ENCODE results near the gene ESYT2. TPM values are rescaled to one million over a fixed set of nuclear protein-coding genes. Genes with fewer than 3 reads are reported as not detected.

ESYT2 gene
- total RNA-seq, 4 donors from 2014 or later: 91.6 to 159 (median 100) TPM

- no peak for DNase-seq
- Histone ChIP-seq H3K4me3 (no peak overlapping the region), H3K4me1 (peaks cover 2 to 11% of the 10 kb centered on the region in 2 donors)
Measured at GRCh38 chr7:158821171-158822031, 7.9 kb downstream of the ESYT2 start.

DNA sequence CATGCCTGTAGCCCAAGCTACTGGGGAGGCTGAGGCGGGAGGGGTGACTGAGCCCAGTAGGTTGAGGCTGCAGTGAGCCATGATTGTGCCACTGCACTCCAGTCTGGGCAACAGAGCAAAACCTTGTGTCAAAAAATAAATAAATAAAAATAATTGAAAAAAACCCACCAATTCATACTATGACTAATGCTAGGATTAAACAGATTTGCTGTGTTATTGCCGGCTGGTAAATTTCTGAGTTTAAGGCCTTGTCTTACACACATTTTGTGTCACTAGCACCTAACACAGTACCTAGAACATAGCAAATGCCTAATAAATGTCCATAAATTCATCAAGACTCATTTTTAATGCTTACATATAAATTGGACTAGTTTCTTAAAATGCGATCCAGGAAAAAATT lies 8.7 kb downstream of the ESYT2 start:
- peaks cover 10 to 11% of the 10 kb centered on the region in 2 donors for H3K4me1 ChIP-seq
- no peak for DNase-seq
- TF ChIP-seq, protein P1, sequence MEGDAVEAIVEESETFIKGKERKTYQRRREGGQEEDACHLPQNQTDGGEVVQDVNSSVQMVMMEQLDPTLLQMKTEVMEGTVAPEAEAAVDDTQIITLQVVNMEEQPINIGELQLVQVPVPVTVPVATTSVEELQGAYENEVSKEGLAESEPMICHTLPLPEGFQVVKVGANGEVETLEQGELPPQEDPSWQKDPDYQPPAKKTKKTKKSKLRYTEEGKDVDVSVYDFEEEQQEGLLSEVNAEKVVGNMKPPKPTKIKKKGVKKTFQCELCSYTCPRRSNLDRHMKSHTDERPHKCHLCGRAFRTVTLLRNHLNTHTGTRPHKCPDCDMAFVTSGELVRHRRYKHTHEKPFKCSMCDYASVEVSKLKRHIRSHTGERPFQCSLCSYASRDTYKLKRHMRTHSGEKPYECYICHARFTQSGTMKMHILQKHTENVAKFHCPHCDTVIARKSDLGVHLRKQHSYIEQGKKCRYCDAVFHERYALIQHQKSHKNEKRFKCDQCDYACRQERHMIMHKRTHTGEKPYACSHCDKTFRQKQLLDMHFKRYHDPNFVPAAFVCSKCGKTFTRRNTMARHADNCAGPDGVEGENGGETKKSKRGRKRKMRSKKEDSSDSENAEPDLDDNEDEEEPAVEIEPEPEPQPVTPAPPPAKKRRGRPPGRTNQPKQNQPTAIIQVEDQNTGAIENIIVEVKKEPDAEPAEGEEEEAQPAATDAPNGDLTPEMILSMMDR (IDR thresholded peaks at IDR 0.05): no peak
- no peak for TF ChIP-seq POLR2A (IDR thresholded peaks at IDR 0.05)
- peak overlapping the region; percentile 42 to 98 for H3K27ac ChIP-seq
- H3K27me3 ChIP-seq: no peaks in the 10 kb centered on the region
- H3K9me3 ChIP-seq: no peaks in the 10 kb centered on the region
- no peak overlapping the region for H3K4me3 ChIP-seq
- intact Hi-C loops (cut with DNase I; ENCODE audit: low total_unique reads): no loop called here
- no peaks in the 10 kb centered on the region for H3K36me3 ChIP-seq

More at GRCh38 chr7:158821171-158822031, 7.9 kb downstream of the ESYT2 start:
- intact Hi-C loops (cut with DNase I; ENCODE audit: low total_unique reads): no loop called here
- H3K36me3 ChIP-seq: no peaks in the 10 kb centered on the region
- no peaks in the 10 kb centered on the region for H3K27me3 ChIP-seq
- H3K27ac ChIP-seq: peak overlapping the region; percentile 55 to 98
- H3K9me3 ChIP-seq: no peaks in the 10 kb centered on the region
- TF ChIP-seq, protein P1 (IDR thresholded peaks at IDR 0.05): no peak
- no peak for TF ChIP-seq POLR2A (IDR thresholded peaks at IDR 0.05)

DNA sequence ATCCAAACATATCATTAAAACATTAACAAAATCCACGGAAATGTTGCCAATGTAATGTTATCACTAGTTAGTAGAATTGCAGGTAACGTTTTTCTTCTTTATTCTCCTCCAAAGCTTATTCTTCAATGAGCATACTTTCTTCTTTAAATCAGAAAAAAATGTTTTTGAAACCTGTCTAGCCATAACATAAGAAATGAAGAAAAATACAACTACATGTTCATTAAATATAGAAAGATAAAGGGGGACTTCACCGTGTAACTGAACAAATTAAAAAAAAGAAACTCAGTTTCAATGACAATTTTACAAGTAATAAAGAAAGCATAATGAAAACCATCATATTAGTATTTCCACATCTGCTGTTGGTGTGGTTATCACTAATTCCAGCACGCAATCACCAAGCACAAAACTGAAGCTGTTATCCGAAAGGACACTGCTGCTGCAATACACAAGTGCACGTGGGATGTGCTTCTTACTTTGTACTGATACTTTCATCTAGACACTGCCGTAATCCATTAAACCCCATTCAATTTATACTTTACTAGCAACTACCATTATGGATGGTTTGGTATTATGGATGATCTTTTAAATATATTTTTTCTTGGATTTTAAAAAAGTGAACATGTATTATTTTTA lies 9.6 kb downstream of the ESYT2 start:
- Histone ChIP-seq H3K27me3 (no peaks in the 10 kb centered on the region), H3K36me3 (no peaks in the 10 kb centered on the region), H3K27ac (peak overlapping the region; percentile 90 to 98), H3K4me3 (no peak overlapping the region), H3K9me3 (no peaks in the 10 kb centered on the region), H3K4me1 (peaks cover 6 to 15% of the 10 kb centered on the region in 2 donors)
- TF ChIP-seq, protein P1 (IDR thresholded peaks at IDR 0.05): no peak
- TF ChIP-seq POLR2A (IDR thresholded peaks at IDR 0.05): no peak
- intact Hi-C loops (cut with DNase I; ENCODE audit: low total_unique reads): no loop called here
- no peak for DNase-seq

DNA sequence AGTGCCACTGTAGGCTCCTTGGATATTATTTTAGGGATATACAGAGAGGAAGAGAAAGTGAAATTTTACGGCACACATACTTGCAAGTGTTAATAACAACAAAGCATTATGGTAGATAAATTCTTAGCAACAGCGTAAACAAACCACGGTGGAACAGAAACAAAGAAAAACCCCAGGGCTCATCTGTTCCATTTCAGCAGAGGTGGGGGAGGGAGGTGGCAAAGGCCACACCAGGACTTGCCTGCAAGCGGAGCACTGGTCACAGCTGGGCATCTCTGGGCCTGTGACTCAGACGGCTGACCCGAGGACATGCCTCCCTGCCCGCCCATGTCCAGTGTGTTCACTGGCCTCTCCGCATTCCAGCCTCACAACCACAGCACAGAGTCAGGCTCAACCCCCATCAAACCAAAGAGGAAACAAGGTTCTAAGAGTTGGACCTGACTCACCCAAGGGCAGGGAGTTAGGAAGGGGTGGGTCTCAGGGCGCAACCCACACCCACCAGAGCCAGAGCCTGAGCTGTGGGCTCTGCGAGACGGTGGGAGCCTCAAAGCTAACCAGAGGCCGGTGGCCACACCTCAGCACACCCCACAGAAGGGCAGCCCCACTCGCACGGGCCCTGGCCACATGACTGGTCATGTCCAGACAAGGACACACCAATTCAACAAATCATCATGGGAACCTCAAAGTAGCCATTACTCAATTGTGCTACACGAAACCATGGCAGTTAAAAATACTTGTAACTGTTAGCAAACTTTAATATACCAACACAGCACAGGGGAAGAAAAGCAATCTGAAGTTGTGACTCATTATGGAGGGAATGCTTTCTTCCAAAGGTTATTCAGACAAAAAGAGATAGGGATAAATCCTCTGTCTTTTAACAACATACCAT lies 10.7 kb downstream of the ESYT2 start:
- Histone ChIP-seq H3K36me3 (no peaks in the 10 kb centered on the region), H3K4me3 (peak overlapping the region; percentile 6 to 21), H3K27me3 (no peaks in the 10 kb centered on the region), H3K4me1 (peaks cover 6 to 15% of the 10 kb centered on the region in 2 donors), H3K27ac (peak overlapping the region; percentile 90 to 98), H3K9me3 (no peaks in the 10 kb centered on the region)
- DNase-seq: peak; percentile 75 to 78
- no peak for TF ChIP-seq POLR2A (IDR thresholded peaks at IDR 0.05)
- TF ChIP-seq, protein P1 (IDR thresholded peaks at IDR 0.05): no peak
- intact Hi-C loops (cut with DNase I; ENCODE audit: low total_unique reads): no loop called here

All from uterus (tissue), 4 donors.